Activated CD8-positive, alpha-beta memory T cell treated with anti-CD3 and anti-CD28 coated beads for 48 hours (primary cell): Measurements from ENCODE around the gene DOCK2.

Experiments used
- DNase-seq, 3 experiments: peaks; one replicate each; pipeline ENCODE4 v3.0.0-alpha.2; 2020; ENCODE audit warnings: low read depth in 2 of 3, low spot score in 2 of 3

DOCK2 gene

DNA sequence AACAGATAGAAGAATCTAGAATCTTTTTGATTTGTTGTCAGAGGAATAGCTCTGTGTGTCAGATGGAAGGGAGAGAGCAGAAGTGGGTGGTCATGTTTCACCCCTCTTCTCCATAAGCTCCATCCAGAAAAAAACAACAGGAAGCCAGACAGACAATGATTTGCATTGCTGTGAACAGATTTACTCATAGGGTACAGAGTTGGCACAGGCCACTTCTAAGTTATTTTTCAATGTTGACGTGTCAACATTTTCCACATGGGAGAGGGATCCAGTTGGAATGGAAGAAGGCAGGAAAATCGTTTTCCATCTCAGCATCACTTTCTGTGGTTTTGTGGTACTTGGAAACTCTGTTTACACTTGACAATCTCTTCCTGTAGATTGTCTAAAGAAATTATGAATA, 256.5 kb downstream of the DOCK2 start:
- no peak for DNase-seq

DNA sequence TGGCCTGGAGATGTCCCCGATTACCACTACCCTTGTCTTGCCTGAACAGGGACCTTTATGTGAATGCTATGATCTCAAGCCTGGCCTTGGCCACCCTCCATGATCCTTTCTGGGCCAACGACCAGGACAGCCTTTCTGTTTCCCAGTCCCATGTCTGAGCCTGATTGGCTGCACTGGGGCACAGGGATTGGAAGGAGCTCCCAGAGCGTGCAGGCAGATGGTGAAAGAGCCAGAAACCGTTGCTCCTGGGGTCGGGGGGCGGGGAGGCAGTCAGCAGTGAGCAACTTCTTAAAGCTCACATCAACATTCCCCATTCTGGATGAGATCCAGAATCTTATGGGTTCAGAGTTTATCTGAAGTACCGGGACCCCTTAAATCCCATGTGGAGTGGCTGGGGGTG, 258.9 kb downstream of the DOCK2 start:
- no peak for DNase-seq

DNA sequence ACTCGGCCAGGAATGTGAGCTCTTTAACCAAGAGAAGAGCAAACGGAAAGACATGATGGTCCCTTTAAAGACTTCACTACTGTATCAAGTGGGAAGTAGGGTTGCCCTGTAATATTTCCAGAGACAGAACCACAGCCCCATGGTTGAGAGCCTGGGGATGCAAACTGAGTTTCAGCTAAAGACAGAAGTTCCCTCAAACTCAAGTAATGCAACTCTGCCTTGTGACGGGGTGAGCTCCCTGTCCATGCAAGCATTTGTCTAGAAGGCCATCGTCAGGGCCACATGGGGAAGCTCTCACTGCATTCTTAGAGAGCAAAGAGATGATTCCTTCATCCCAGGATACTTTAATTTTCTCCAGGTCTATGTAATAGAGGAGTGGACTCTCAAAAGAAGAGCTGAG, 260.4 kb downstream of the DOCK2 start:
- no peak for DNase-seq

DNA sequence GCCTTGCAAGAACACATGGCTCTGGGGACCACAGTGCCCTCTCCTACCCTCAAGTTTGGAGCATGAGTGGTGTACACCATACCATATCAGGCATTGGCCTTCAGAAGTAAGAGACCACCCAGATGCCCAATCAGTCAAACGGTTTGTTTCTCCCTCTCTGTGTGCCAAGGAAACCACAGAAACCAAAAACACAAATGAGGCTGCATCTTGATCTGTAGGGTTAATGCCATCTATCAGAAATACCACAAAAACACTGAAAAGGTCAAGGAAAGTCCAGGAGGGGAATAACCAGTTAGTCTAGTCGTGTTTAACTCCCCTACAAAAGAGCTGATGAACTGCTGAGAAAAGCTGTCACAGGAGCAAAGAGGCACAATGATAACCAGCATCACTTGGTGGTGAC, 264.8 kb downstream of the DOCK2 start:
- DNase-seq: no peak

DNA sequence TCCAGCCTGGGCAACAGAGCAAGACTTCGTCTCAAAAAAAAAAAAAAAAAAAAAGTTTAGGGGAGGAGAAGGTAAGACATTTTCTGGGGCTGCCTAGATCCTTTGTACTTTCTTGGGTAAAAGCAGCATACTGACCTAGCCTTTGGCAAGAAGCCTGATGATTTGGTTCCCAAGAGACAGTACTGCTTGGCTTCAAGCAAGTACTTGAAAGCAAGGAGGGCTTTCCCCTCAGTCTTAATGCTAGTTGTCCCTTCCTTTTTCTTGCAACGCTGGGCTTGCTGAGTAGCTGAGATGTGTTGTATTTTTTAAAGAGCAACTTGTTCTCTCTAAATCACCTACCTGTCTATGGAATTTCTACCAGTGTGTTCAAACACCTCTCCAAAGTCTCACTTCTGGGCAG, 267.0 kb downstream of the DOCK2 start:
- DNase-seq: no peak

DNA sequence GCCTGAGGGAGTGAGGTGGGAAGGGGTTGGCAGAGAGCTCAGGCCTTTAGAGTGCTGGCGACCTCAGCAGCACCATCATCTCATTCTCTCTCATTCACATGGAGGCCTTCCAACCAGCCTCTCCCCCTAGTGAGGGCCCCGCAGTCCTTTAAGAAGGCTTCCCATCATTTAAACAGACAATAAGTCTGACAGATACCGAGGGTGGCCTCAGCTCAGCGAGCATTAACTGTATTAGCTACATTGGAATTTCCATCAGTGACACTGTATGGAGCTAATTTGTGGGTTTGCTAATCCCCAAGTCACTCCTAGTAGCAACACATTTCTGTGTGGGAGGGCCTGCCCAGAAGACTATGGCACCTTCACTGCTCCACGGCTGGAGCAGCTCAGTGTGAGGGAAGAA, 267.4 kb downstream of the DOCK2 start:
- no peak for DNase-seq

DNA sequence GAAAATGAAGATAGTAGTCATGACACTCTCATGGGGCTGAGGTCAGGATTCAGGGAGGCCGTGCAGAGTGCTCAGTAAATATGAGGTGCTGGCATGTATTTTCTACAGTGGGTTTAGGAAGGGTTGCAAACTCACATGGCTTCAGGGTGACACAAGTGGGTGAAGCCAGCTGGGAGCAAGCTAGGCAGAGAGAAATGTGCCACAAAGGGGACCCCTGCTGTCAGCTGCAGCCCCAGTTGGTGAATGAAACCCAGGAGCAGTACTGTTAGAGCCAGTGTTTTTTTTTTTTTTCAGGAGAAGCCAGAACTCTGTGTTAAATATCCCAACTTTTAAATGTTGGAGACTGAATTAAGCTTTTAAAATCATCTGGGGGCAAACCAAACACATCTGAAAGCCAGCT, 267.9 kb downstream of the DOCK2 start:
- DNase-seq: no peak

DNA sequence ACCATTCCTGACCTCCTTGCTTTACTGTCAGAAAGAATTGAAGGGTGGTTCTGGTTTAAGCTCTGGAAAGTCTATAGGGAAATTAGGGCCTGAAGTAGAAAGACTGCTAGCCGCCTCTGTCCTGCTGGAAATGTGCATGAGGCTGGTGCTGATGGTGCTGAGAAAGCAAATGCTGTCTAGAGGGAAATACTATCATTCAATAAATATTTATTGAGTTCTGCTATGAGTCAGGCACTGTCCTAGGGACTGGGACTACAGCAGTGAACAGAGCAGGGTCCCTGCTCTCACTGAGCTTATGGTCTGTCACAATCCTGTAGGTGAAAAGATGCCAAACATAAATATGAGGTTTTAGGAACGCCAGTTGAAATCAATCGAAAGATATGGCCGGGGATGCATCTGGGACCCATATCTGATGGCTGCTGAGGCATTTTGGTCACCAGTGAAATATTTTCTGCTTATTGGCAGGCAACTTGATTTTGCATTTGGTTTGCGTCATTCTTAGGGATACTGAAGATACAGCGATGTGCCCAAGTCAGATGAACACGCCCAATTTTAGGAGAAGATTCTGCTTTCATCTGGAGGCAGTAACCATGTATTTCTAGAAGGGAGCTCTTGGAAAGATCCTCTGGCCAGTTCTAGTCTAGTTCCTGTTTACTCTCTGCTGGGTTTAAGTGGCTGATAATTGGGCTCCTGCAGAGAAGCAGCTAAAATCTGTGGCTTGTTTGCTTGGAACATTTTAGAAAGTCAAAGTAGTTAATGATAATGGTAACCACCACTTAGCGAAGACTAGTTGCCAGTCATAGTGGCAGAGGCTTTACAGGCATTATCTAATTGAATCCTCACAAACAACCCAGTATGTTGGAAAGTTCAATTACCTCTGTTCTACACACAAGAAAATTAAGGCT, 269.9 kb downstream of the DOCK2 start:
- no peak for DNase-seq

DNA sequence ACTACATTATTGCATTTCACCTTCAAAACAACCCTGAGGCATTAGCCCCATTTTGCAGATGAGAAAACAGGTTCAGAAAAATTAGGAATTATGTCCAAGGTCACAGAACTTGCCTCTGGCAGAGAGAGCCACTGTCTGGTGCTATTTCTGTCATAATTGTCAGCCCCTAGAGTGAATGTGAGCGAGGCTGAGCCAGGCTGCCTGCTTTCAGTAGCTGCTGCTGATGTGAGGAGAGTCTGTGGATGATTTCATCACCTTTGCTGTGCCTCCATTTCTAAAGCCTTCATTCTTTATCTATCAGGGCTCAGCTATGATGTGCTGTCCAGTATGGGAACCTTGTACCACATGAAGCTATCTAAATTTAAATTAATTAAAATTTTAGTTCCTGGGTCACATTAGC, 271.8 kb downstream of the DOCK2 start:
- DNase-seq: no peak

DNA sequence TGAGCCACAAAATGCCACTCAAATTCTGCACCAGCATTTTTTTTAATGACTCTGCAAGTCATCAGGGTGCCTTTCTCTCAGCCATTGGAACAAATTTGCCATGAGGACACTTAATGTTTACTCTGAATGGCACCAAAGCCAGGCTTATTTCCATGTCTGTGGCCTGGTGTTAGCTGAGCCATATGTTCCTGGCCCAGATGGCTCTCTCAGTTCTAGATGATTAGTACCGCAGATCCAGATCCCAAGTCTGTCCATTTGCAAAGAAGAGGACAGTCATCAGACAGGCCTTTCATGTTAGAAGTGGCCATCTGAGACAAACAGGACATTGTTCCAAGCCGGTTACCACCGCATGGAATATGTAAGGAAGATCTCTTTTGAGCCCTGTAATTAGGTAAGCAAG, 272.9 kb downstream of the DOCK2 start:
- no peak for DNase-seq

DNA sequence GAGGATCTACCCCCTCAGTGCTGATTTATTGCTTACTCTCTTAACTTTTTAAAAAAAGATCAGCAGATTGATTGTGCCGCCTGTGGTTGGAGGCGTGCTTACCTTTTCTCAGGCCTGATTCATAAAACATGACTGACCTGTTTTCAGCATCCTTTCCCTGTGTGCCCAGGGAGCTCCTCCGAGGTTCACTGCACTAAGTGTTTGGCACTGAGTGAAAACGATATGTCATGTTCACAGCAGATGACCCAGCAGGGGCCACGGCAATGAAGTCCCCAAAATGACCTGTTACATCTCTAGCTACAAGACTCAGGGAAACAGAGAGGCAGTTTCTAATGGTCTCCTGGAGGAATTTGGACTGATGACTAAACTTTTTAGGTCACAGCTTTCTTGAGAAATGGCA, 273.3 kb downstream of the DOCK2 start:
- DNase-seq: no peak

DNA sequence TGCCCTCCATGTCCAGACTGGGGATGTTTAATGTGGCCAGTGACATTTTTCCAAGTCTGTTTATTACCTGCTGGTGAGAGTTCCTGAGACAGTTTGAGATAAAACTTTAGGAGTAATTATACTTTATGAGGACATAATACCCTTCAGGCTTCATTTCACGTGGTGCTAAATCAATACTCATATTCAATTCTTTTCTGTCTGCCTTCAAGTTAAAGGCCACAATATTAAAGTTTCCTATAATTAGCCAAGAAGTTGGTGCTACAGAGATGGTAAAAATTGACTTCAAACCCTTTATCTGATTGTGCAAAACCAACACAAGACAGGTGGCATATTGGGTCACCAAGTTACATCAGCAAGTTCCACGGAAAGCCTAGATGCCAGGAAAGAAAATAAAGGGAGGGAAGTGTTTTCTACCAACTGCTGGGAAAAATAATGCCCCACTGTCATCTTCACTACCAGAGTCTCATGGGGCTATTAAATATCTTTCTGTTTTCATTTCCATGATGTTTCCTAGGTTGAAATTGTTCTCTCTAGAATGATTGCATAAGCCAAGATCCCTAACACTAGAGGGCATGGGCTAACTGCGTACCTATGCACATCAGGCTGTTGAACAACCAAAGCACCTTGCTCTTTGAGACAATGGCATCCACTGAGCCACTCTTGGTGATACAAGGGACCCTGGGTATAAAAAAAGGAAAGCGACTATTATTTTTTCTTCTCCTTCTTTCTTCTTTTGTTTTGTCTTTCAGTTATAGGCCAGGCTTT, 274.6 kb downstream of the DOCK2 start:
- no peak for DNase-seq

DNA sequence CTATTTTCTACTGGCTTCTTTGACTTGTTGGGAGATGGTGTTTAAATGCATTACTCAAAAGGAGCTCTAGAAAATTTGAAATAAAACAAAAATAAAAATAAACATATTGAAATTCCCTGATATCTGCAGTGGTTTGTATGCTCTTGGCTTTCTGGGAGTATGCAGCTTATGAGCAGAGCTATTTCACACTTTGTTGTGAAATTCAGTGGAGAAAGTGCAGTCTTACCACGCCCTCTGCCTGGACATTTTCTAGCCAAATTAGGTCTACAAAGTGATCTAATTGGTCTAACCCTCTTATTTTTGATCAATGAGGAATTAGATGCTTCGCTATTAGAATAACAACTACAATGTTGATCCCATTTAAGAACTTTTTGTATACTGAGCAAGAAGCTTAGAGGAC, 276.4 kb downstream of the DOCK2 start:
- no peak for DNase-seq

DNA sequence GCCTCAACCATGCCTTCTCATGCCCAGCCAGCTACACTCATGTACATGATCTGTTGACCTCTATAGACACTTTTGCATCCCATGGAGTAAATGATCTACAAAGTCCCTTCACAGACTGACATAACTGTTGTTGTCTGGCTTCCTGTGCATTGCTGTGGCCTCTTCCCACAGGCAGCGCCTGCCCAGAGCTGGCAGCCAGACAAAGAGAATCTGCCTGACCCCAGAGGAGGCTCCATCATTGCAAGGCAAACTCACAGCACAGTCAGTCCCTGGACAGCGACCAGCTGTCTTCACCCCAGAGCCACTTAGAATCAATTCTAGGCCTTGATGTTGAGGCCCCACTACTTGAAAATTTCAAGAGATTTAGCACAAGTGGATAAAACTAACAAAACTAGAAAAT, 277.7 kb downstream of the DOCK2 start:
- no peak for DNase-seq

DNA sequence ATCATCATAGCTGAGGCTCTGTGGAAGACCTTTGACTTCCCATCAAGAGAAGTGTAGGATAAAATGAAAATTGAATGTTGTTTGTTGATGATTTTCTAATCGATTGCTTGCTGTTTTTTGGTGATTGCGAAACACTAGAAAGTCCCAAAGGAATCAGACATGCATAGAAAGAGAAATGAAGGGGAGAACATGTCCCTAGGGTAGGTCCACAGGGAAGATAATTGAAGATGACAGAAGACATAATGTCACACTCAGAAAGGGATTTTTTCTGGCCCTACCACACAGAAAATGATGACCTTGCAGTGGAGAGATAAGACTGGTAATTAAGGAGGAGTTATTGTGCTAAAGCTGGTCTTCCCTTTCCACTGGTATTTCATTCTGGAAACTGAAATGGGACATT, 280.4 kb downstream of the DOCK2 start:
- no peak for DNase-seq

DNA sequence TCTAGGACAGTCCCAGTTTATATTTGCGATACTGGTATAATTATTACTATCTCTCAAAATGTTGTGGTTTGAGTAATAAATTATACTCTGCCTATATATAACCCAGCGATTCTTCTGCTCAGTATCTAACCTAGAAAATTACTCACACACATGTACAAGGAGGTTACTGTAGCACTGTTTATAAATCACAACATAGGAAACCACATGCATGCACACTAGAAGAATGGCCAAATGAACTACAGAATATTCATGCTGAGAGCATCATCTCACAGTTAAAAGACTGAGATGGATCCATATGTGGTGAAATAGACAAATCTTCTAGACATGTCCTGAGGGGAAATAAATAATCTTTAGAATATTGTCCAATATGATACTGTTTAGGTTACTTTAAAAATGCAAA, 281.2 kb downstream of the DOCK2 start:
- DNase-seq: no peak

DNA sequence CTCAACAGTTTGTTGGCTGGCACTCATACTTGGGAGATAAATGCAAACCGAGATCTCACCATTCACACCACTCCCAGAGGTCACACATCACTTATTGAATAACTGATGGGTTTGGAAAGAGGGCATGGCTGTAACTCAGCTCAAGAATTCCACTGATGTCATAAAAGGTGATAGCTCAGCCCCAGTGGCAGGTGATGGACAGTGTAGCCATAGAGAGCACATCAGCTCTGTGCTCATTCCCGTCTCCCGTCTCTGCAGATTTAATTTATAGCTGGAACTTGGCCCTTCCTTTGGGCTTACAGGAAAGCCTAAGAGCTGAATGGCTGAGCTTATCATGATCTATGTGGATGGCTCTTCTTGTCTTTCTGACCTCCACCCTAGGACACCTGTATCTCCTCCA, 283.4 kb downstream of the DOCK2 start:
- no peak for DNase-seq

DNA sequence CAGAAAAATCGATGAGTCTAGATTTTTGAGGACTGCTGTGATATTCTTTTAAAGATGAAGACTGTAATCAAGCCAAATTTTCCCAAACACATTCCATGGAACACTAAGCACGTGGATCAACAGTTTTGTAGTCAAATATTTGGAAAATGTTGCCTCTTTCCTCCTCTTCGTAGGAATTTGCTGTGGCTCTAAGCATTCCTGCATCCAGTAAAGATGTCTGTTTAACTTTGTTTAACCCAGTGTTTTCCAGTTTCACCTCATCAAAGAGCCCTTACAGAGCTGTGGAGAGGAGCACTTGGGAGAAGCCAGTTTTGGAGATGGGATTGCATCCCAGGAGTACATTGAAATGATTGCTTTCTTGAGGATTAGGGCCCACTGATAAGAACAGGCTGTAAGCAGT, 284.3 kb downstream of the DOCK2 start:
- DNase-seq: no peak

DNA sequence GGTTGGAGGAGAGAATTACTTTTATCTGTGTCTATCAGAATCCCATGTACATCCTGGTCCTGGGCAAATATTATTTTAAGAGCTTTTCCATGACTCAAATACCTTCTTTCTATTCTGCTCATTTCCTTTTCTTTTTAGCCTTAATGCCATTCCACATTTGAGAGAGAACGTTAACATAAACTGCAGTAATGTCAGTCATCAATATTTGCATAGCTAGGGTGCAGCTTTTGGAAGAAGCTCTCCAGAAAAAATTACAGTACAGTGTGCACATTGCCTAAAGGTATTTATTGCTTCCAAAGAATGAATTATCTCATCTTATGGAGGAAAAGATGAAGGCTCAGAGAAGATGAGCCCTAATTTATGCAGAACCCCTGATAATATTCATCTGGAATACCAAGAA, 284.9 kb downstream of the DOCK2 start:
- no peak for DNase-seq

DNA sequence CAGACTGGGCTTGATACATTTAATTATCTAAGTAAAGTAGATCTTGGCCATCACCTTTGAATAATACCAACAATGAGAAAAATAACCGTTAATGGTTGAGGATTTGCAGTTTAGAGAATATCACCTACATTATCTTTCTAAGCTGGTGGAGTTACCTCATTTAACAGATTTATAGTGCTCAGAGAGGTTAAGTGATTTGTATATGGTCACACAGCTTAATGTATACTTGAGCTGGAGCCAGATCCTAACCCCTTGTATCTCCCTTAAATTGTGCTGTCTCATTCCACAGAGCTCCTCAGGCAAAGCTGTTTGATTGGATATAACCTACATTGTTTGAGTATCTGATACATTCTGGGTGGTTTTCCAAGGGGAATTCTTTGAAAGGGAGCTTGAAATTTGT, 285.4 kb downstream of the DOCK2 start:
- DNase-seq: no peak

DNA sequence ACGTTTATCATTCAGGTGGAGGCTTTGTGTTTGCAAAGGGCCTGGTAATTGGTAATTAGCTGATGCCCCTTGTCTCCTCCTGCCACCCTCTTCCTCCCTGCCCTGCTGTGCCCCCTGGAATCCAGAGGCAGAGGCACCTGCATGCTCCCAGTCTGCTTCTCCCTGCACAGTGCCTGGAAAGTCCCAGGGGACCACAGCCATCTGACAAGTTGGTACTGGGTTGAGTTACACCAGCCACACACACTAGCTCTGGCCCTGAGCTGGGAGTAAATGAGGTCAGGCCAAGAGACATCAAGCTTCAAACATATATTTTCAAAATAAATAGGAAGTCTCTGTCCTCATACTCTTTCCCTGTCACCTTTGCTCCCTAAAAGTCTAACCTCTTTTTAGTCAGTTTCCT, 286.9 kb downstream of the DOCK2 start:
- DNase-seq: no peak

DNA sequence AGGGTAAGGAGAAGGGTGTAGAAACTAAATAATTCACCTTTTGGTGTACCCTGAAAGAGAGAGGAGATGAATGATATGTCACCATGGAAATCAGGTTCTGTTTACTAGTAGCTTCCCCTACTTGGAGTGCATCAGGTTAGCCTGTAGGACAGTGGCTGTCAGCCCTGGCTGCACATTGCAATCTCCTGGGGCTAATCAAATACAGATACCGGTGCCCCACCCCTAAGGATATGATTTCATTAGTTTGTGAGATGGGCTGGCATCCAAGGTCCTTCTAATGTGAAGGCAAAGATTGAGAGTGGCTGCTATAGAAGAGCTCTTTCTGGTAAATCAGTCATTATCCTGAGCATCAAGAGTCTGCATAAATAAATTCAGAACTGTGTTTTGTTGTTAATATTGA, 296.1 kb downstream of the DOCK2 start:
- DNase-seq: no peak

DNA sequence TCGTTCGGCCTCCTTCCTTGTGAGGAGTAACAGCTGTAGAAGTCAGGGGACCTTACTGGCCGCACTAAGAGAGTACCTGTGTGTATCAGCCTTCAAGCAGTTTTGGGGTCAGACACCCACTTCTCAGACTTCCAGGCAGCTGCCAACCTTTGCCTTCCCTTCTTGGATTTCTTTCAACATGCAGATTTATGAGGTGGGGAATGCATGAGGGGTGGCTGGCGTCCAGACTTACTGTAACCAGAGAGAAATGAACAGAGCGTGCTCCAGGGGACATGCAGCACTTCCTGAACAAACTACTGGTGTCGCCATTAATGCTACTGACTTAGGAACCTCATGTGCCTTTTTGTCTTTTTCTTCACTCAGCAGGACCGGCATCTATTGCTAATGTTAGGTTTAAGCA, 296.5 kb downstream of the DOCK2 start:
- DNase-seq: no peak
